ENCODE measurements around the gene DEFB113.
A peak's percentile ranks its signal among the peaks of the same experiment; 100 is the strongest.

DEFB113 gene

GRCh38 chr6:49978332-49979226 lies 9.2 kb upstream of the DEFB113 start:
- no peak overlapping the region for H3K9ac ChIP-seq (ENCODE audit: low read depth in 1 of 2, low read length in 2 of 2)
- no peaks in the 10 kb centered on the region for H3K9me3 ChIP-seq (ENCODE audit: control insufficient read depth in 1 of 2, low read length in 2 of 2)
- no peaks in the 10 kb centered on the region for H3K4me1 ChIP-seq (ENCODE audit: control insufficient read depth in 1 of 2, insufficient read depth in 2 of 2, low read length in 2 of 2)
- no peak overlapping the region for H3K27ac ChIP-seq (ENCODE audit: low read depth, low read length)
- no peaks in the 10 kb centered on the region for H3K27me3 ChIP-seq (ENCODE audit: control insufficient read depth in 1 of 2, insufficient read depth in 2 of 2, low read length in 2 of 2)
- H3K36me3 ChIP-seq (ENCODE audit: control insufficient read depth in 1 of 2, insufficient read depth in 2 of 2, low read length in 2 of 2) = no peaks in the 10 kb centered on the region
- peak overlapping the region in 1 of 2 donors; percentile 22 for H3K4me3 ChIP-seq (ENCODE audit: low read depth in 1 of 2, low read length in 2 of 2)

GRCh38 chr6:49966823-49967222 lies 2.6 kb downstream of the DEFB113 start:
- Histone ChIP-seq H3K27ac (ENCODE audit: low read depth, low read length) (no peak overlapping the region), H3K4me1 (ENCODE audit: control insufficient read depth in 1 of 2, insufficient read depth in 2 of 2, low read length in 2 of 2) (no peaks in the 10 kb centered on the region), H3K4me3 (ENCODE audit: low read depth in 1 of 2, low read length in 2 of 2) (no peak overlapping the region), H3K36me3 (ENCODE audit: control insufficient read depth in 1 of 2, insufficient read depth in 2 of 2, low read length in 2 of 2) (no peaks in the 10 kb centered on the region), H3K9ac (ENCODE audit: low read depth in 1 of 2, low read length in 2 of 2) (no peak overlapping the region), H3K27me3 (ENCODE audit: control insufficient read depth in 1 of 2, insufficient read depth in 2 of 2, low read length in 2 of 2) (no peaks in the 10 kb centered on the region), H3K9me3 (ENCODE audit: control insufficient read depth in 1 of 2, low read length in 2 of 2) (no peaks in the 10 kb centered on the region)

- Histone ChIP-seq H3K4me3 (ENCODE audit: low read depth in 1 of 2, low read length in 2 of 2) (no peak overlapping the region), H3K9ac (ENCODE audit: low read depth in 1 of 2, low read length in 2 of 2) (no peak overlapping the region), H3K27ac (ENCODE audit: low read depth, low read length) (no peak overlapping the region), H3K4me1 (ENCODE audit: control insufficient read depth in 1 of 2, insufficient read depth in 2 of 2, low read length in 2 of 2) (no peaks in the 10 kb centered on the region), H3K36me3 (ENCODE audit: control insufficient read depth in 1 of 2, insufficient read depth in 2 of 2, low read length in 2 of 2) (no peaks in the 10 kb centered on the region), H3K27me3 (ENCODE audit: control insufficient read depth in 1 of 2, insufficient read depth in 2 of 2, low read length in 2 of 2) (no peaks in the 10 kb centered on the region), H3K9me3 (ENCODE audit: control insufficient read depth in 1 of 2, low read length in 2 of 2) (no peaks in the 10 kb centered on the region)
These were observed 3.1 kb downstream of the DEFB113 start for GRCh38 chr6:49966334-49966733.

- Histone ChIP-seq H3K27ac (ENCODE audit: low read depth, low read length) (no peak within 1 kb of the TSS), H3K36me3 (ENCODE audit: control insufficient read depth in 1 of 2, insufficient read depth in 2 of 2, low read length in 2 of 2) (no peaks in the 10 kb centered on the region), H3K4me3 (ENCODE audit: low read depth in 1 of 2, low read length in 2 of 2) (no peak within 1 kb of the TSS), H3K9me3 (ENCODE audit: control insufficient read depth in 1 of 2, low read length in 2 of 2) (no peaks in the 10 kb centered on the region), H3K27me3 (ENCODE audit: control insufficient read depth in 1 of 2, insufficient read depth in 2 of 2, low read length in 2 of 2) (no peaks in the 10 kb centered on the region), H3K4me1 (ENCODE audit: control insufficient read depth in 1 of 2, insufficient read depth in 2 of 2, low read length in 2 of 2) (no peaks in the 10 kb centered on the region), H3K9ac (ENCODE audit: low read depth in 1 of 2, low read length in 2 of 2) (no peak within 1 kb of the TSS)
These were observed 5.4 kb downstream of the DEFB113 start, which contains the start of gene DEFB114 for GRCh38 chr6:49964064-49964463. TSS of gene DEFB114 (minus strand) at chr6:49964164. CDS start at chr6:49964105, 59 bp downstream.

- H3K9ac ChIP-seq (ENCODE audit: low read depth in 1 of 2, low read length in 2 of 2) = no peak overlapping the region
- no peaks in the 10 kb centered on the region for H3K4me1 ChIP-seq (ENCODE audit: control insufficient read depth in 1 of 2, insufficient read depth in 2 of 2, low read length in 2 of 2)
- H3K36me3 ChIP-seq (ENCODE audit: control insufficient read depth in 1 of 2, insufficient read depth in 2 of 2, low read length in 2 of 2) = no peaks in the 10 kb centered on the region
- H3K4me3 ChIP-seq (ENCODE audit: low read depth in 1 of 2, low read length in 2 of 2) = no peak overlapping the region
- H3K27ac ChIP-seq (ENCODE audit: low read depth, low read length) = no peak overlapping the region
- H3K9me3 ChIP-seq (ENCODE audit: control insufficient read depth in 1 of 2, low read length in 2 of 2) = no peaks in the 10 kb centered on the region
- no peaks in the 10 kb centered on the region for H3K27me3 ChIP-seq (ENCODE audit: control insufficient read depth in 1 of 2, insufficient read depth in 2 of 2, low read length in 2 of 2)
These were observed 11.2 kb downstream of the DEFB113 start for GRCh38 chr6:49958180-49958579.

GRCh38 chr6:49955847-49956246 lies 13.6 kb downstream of the DEFB113 start:
- Histone ChIP-seq H3K27me3 (ENCODE audit: control insufficient read depth in 1 of 2, insufficient read depth in 2 of 2, low read length in 2 of 2) (no peaks in the 10 kb centered on the region), H3K36me3 (ENCODE audit: control insufficient read depth in 1 of 2, insufficient read depth in 2 of 2, low read length in 2 of 2) (no peaks in the 10 kb centered on the region), H3K4me3 (ENCODE audit: low read depth in 1 of 2, low read length in 2 of 2) (no peak overlapping the region), H3K9me3 (ENCODE audit: control insufficient read depth in 1 of 2, low read length in 2 of 2) (no peaks in the 10 kb centered on the region), H3K27ac (ENCODE audit: low read depth, low read length) (no peak overlapping the region), H3K9ac (ENCODE audit: low read depth in 1 of 2, low read length in 2 of 2) (no peak overlapping the region), H3K4me1 (ENCODE audit: control insufficient read depth in 1 of 2, insufficient read depth in 2 of 2, low read length in 2 of 2) (no peaks in the 10 kb centered on the region)

- Histone ChIP-seq H3K4me3 (ENCODE audit: low read depth in 1 of 2, low read length in 2 of 2) (no peak overlapping the region), H3K27ac (ENCODE audit: low read depth, low read length) (no peak overlapping the region), H3K9ac (ENCODE audit: low read depth in 1 of 2, low read length in 2 of 2) (no peak overlapping the region), H3K27me3 (ENCODE audit: control insufficient read depth in 1 of 2, insufficient read depth in 2 of 2, low read length in 2 of 2) (no peaks in the 10 kb centered on the region), H3K36me3 (ENCODE audit: control insufficient read depth in 1 of 2, insufficient read depth in 2 of 2, low read length in 2 of 2) (no peaks in the 10 kb centered on the region), H3K4me1 (ENCODE audit: control insufficient read depth in 1 of 2, insufficient read depth in 2 of 2, low read length in 2 of 2) (no peaks in the 10 kb centered on the region), H3K9me3 (ENCODE audit: control insufficient read depth in 1 of 2, low read length in 2 of 2) (no peaks in the 10 kb centered on the region)
These were observed 17.5 kb downstream of the DEFB113 start for GRCh38 chr6:49951926-49952325.

- no peaks in the 10 kb centered on the region for H3K27me3 ChIP-seq (ENCODE audit: control insufficient read depth in 1 of 2, insufficient read depth in 2 of 2, low read length in 2 of 2)
- no peak overlapping the region for H3K27ac ChIP-seq (ENCODE audit: low read depth, low read length)
- H3K4me3 ChIP-seq (ENCODE audit: low read depth in 1 of 2, low read length in 2 of 2) = no peak overlapping the region
- no peaks in the 10 kb centered on the region for H3K4me1 ChIP-seq (ENCODE audit: control insufficient read depth in 1 of 2, insufficient read depth in 2 of 2, low read length in 2 of 2)
- H3K36me3 ChIP-seq (ENCODE audit: control insufficient read depth in 1 of 2, insufficient read depth in 2 of 2, low read length in 2 of 2) = no peaks in the 10 kb centered on the region
- H3K9me3 ChIP-seq (ENCODE audit: control insufficient read depth in 1 of 2, low read length in 2 of 2) = no peaks in the 10 kb centered on the region
- no peak overlapping the region for H3K9ac ChIP-seq (ENCODE audit: low read depth in 1 of 2, low read length in 2 of 2)
These were observed 19.0 kb downstream of the DEFB113 start for GRCh38 chr6:49950415-49950751.

- H3K9me3 ChIP-seq (ENCODE audit: control insufficient read depth in 1 of 2, low read length in 2 of 2) = no peaks in the 10 kb centered on the region
- H3K27me3 ChIP-seq (ENCODE audit: control insufficient read depth in 1 of 2, insufficient read depth in 2 of 2, low read length in 2 of 2) = no peaks in the 10 kb centered on the region
- H3K36me3 ChIP-seq (ENCODE audit: control insufficient read depth in 1 of 2, insufficient read depth in 2 of 2, low read length in 2 of 2) = no peaks in the 10 kb centered on the region
- no peak overlapping the region for H3K27ac ChIP-seq (ENCODE audit: low read depth, low read length)
- H3K4me1 ChIP-seq (ENCODE audit: control insufficient read depth in 1 of 2, insufficient read depth in 2 of 2, low read length in 2 of 2) = no peaks in the 10 kb centered on the region
- H3K9ac ChIP-seq (ENCODE audit: low read depth in 1 of 2, low read length in 2 of 2) = no peak overlapping the region
- no peak overlapping the region for H3K4me3 ChIP-seq (ENCODE audit: low read depth in 1 of 2, low read length in 2 of 2)
These were observed 20.4 kb downstream of the DEFB113 start for GRCh38 chr6:49949062-49949461.

GRCh38 chr6:49946835-49947234 lies 22.6 kb downstream of the DEFB113 start:
- Histone ChIP-seq H3K9me3 (ENCODE audit: control insufficient read depth in 1 of 2, low read length in 2 of 2) (peaks cover 0 to 3% of the 10 kb centered on the region in 2 donors), H3K27me3 (ENCODE audit: control insufficient read depth in 1 of 2, insufficient read depth in 2 of 2, low read length in 2 of 2) (no peaks in the 10 kb centered on the region), H3K27ac (ENCODE audit: low read depth, low read length) (no peak overlapping the region), H3K4me3 (ENCODE audit: low read depth in 1 of 2, low read length in 2 of 2) (no peak overlapping the region), H3K36me3 (ENCODE audit: control insufficient read depth in 1 of 2, insufficient read depth in 2 of 2, low read length in 2 of 2) (no peaks in the 10 kb centered on the region), H3K4me1 (ENCODE audit: control insufficient read depth in 1 of 2, insufficient read depth in 2 of 2, low read length in 2 of 2) (no peaks in the 10 kb centered on the region), H3K9ac (ENCODE audit: low read depth in 1 of 2, low read length in 2 of 2) (no peak overlapping the region)

All from duodenal mucosa (tissue), 2 donors.